GM19035 (cell line): ENCODE results near the gene MFSD2B.

Experiments used
- ATAC-seq: cut with Tn5 transposase; IDR thresholded peaks from one replicate; pipeline ENCODE4 v1.9.1; 2021; ENCODE audit not compliant: unreplicated experiment

Gene MFSD2B

GRCh38 chr2:24050041-24050979 lies 40.4 kb downstream of the MFSD2B start:
- no peak for ATAC-seq

- ATAC-seq = no peak
Observed at GRCh38 chr2:24051833-24052232, 41.9 kb downstream of the MFSD2B start.

GRCh38 chr2:24052951-24053350 lies 43.1 kb downstream of the MFSD2B start:
- ATAC-seq = no peak

- no peak for ATAC-seq
Observed at GRCh38 chr2:24054366-24055010, 44.6 kb downstream of the MFSD2B start.

DNA sequence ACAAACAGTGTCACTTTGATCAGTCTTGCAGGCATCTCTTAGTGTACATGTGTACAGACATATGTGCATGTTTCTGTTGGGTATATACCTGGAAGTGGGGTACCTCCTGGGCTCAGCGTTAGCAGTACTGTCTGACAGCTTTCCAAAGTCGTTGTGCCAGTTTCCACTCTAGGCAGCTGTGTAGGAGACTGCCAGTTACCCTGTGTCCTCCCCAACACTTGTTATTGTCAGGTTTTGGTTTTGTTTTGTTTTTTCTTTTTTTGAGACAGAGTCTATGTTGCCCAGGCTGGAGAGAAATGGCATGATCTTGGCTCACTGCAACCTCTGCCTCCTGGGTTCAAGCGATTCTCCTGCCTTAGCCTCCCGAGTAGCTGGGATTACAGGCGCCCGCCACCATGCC lies 45.9 kb downstream of the MFSD2B start:
- ATAC-seq = no peak

DNA sequence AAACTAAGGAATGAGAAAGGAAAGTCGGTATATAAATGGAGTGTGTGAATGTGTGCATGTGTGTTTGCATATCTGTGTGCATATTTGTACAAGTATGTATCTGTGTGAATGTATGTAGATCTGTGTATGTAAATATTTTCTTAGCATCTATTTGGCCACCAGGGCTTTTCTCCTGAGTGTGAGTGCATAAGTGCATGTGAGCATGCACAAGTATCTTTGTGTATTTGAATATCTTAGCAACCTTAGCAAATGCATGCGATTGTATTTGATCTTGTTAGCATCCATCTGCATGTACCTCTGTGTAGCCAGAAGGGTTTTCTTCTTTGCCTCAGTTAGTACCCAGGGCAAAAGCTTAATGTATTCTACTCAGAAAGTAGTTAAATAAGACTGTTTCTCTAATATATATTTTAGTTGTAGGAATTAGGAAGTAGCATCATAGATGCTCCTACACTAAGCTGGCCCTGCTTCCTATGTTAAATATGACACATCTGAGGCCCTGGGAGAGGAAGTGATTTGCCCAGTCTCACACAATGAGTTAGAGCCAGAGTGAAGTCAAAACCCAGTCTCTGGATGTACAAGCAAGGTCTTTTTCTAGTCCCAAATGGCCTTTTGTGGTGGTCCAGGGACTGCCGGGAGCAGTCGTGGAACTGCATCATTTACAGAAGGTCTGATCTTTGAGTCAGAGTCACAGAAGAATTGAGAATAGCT lies 48.8 kb downstream of the MFSD2B start:
- no peak for ATAC-seq

GRCh38 chr2:24065341-24065740 lies 55.5 kb downstream of the MFSD2B start:
- ATAC-seq = no peak

DNA sequence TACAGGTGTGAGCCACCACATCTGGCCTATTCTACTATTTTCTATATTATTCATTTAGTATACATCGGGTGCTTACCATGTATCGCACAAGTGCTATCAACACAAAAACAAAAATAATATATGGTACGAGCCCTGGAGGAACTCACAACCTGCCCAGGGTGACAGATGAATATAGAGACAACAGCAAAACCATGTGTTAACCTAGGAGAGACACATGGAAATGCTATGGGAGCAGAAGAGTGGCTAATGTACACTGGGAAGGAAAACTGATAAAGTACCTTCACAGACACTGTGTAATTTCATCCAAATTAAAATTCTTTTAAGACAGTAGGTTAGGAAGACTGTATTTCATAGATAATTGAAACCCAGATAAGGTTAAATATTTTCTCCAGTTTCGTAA lies 62.4 kb downstream of the MFSD2B start:
- ATAC-seq = no peak

DNA sequence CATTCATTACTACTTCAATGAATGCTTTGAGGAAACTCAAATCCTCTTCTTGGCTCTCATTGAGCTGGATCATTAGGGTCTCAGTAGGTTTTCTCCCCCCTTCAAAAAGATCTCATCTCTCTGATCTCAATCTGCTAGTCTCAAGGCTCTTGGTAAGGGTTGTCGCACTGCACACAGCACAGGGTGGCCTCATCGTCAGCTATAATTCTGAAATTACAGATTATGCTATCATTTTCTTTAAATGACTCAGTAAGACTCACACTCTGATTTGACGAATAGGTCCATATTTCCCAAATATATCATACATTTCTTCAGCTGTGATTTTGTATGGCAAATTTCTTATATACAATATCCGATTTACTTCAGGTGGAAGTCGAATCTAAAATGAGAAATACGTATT lies 63.9 kb downstream of the MFSD2B start:
- ATAC-seq = no peak

- no peak for ATAC-seq
Observed at GRCh38 chr2:24075259-24075658, 65.4 kb downstream of the MFSD2B start.
